A549 (cell line): Measurements from ENCODE around the gene SH3RF3. TPM values are rescaled to one million over a fixed set of nuclear protein-coding genes. Genes with fewer than 3 reads are reported as not detected.

Experiments
- ATAC-seq, 2 experiments: fragments of 200-7000 bp in 1 of 2; fragments of >200 bp in 1 of 2; cut with Nextera tagmentation in 1 of 2; cut with Tn5 transposase in 1 of 2; 3 replicates each; pipeline versions ENCODE4 v1.8.0 to v1.9.1; 2018 to 2020; ENCODE audit warnings: mild to moderate bottlenecking in 1 of 2, moderate library complexity in 1 of 2
- CTCF ChIA-PET: fragments of 300-600 bp; sonication (Branson Sonifier 250); formaldehyde crosslinking; extraction: SDS; loops from one replicate; lab custom pipeline; 2021; ENCODE audit warnings: antibody characterized with exemption, inconsistent platforms; lab: Yijun Ruan, JAX
- POLR2A ChIA-PET: fragments of 350-600 bp; formaldehyde crosslinking; extraction: SDS; loops from one replicate; lab custom pipeline; 2021; ENCODE audit warnings: antibody characterized with exemption, inconsistent platforms; lab: Yijun Ruan, JAX
- DNase-seq, 2 experiments: peaks; one replicate each; pipeline versions ENCODE4 v3.0.0 to v3.0.0-alpha.2; 2011 to 2016; ENCODE audit warnings: low read depth in 1 of 2, low spot score in 1 of 2
- FAIRE-seq: peaks from 2 replicates; lab custom pipeline; 2011; peaks lifted over from hg19 to GRCh38; lab: Jason Lieb, UNC
- H3K27ac ChIP-seq, 2 experiments: fragments of >200 bp; sonication (Bioruptor Twin); formaldehyde crosslinking; 3 replicates each; pipeline ENCODE4 v1.5.1; 2016 to 2017
- H3K4me1 ChIP-seq: fragments of >200 bp; sonication (Bioruptor Twin); formaldehyde crosslinking; 3 replicates; pipeline ENCODE4 v1.6.1; 2016
- H3K4me2 ChIP-seq: fragments of >200 bp; sonication (Bioruptor Twin); formaldehyde crosslinking; 3 replicates; pipeline ENCODE4 v1.6.1; 2016
- H3K4me3 ChIP-seq: fragments of >200 bp; sonication (Bioruptor Twin); formaldehyde crosslinking; 3 replicates; pipeline ENCODE4 v1.5.1; 2016
- H3K9me3 ChIP-seq: fragments of >200 bp; sonication (Bioruptor Twin); formaldehyde crosslinking; 3 replicates; pipeline ENCODE4 v1.6.1; 2016
- BCL3 ChIP-seq: fragments of >200 bp; sonication (Bioruptor Twin); formaldehyde crosslinking; IDR thresholded peaks from 3 replicates; pipeline ENCODE4 v1.6.1; 2016
- CBX8 ChIP-seq: fragments of 200-600 bp; sonication (generic); IDR thresholded peaks from 2 replicates; pipeline ENCODE4 v1.6.1; 2016
- CHD4 ChIP-seq: fragments of 200-600 bp; sonication (generic); IDR thresholded peaks from 2 replicates; pipeline ENCODE4 v1.6.1; 2016; ENCODE audit warnings: antibody characterized with exemption, mild to moderate bottlenecking, borderline replicate concordance
- FOSL2 ChIP-seq, 2 experiments: fragments of 450-650 bp in 1 of 2; fragments of >200 bp in 1 of 2; sonication (Bioruptor Twin) in 1 of 2; formaldehyde crosslinking; IDR thresholded peaks; 2 replicates each; pipeline versions ENCODE4 v1.5.0 to v1.6.1; 2016 to 2020; ENCODE audit warnings: mild to moderate bottlenecking in 1 of 2, moderate library complexity in 1 of 2
- GATA3 ChIP-seq: IDR thresholded peaks from 2 replicates; pipeline ENCODE4 v1.6.1; 2012; ENCODE audit warnings: borderline replicate concordance
- JUN ChIP-seq, 2 experiments: fragments of >200 bp; sonication (Bioruptor Twin); formaldehyde crosslinking; IDR thresholded peaks; 2 replicates in 1 of 2; 3 replicates in 1 of 2; pipeline ENCODE4 v1.6.1; 2016 to 2017
- MAFK ChIP-seq: fragments of 450-650 bp; IDR thresholded peaks from 2 replicates; pipeline ENCODE4 v1.6.1; 2014; ENCODE audit not compliant: partially characterized antibody
- MAX ChIP-seq: IDR thresholded peaks from 2 replicates; pipeline ENCODE4 v1.6.1; 2012
- NR3C1 ChIP-seq: fragments of >200 bp; sonication (Bioruptor Twin); formaldehyde crosslinking; IDR thresholded peaks from 3 replicates; pipeline ENCODE4 v1.6.1; 2017
- PHF8 ChIP-seq: fragments of 200-600 bp; sonication (generic); IDR thresholded peaks from 2 replicates; pipeline ENCODE4 v1.6.1; 2016; ENCODE audit warnings: low read depth, mild to moderate bottlenecking, antibody characterized with exemption, moderate library complexity, borderline replicate concordance
- POLR2A ChIP-seq: IDR thresholded peaks from 2 replicates; pipeline ENCODE4 v1.6.1; 2012; ENCODE audit warnings: mild to moderate bottlenecking, low read length
- RAD21 ChIP-seq, 2 experiments: fragments of >200 bp in 1 of 2; sonication (Bioruptor Twin) in 1 of 2; formaldehyde crosslinking in 1 of 2; IDR thresholded peaks in 1 of 2; conservative IDR thresholded peaks in 1 of 2; 2 replicates in 1 of 2; 3 replicates in 1 of 2; pipeline ENCODE4 v1.6.1; 2012 to 2018; ENCODE audit warnings: inconsistent platforms in 1 of 2
- RCOR1 ChIP-seq: fragments of 150-350 bp; IDR thresholded peaks from 2 replicates; pipeline ENCODE4 v1.6.1; 2014; ENCODE audit warnings: antibody characterized with exemption, low read length, low read depth
- REST ChIP-seq: fragments of 200-600 bp; sonication (generic); IDR thresholded peaks from 2 replicates; pipeline ENCODE4 v1.6.1; 2016; ENCODE audit warnings: antibody characterized with exemption, mild to moderate bottlenecking, moderate library complexity
- SREBF2 ChIP-seq: fragments of 450-650 bp; IDR thresholded peaks from 2 replicates; pipeline ENCODE4 v1.6.1; 2014; ENCODE audit warnings: mild to moderate bottlenecking, moderate library complexity
- TFCP2L1 ChIP-seq: fragments of 250-450 bp; sonication (Bioruptor Pico); IDR thresholded peaks from 2 replicates; pipeline ENCODE4 v1.5.0; 2021; ENCODE audit warnings: mild to moderate bottlenecking
- USF2 ChIP-seq: fragments of 450-650 bp; IDR thresholded peaks from 2 replicates; pipeline ENCODE4 v1.6.1; 2014; ENCODE audit warnings: antibody characterized with exemption
- ZFP36 ChIP-seq: fragments of 450-650 bp; IDR thresholded peaks from 2 replicates; pipeline ENCODE4 v1.6.1; 2014; ENCODE audit warnings: borderline replicate concordance; ENCODE audit not compliant: partially characterized antibody
- WGBS: methylation state at CpG from one replicate; pipeline ENCODE4 v1.1.6; 2017; ENCODE audit errors: missing lambda C conversion rate; 5-methylcytosine and 5-hydroxymethylcytosine counted together
- polyA plus RNA-seq, 4 experiments: library from polyadenylated mRNA; depleted of rRNA in 3 of 4; stranded (reverse); fragments of >200 nt; fragmentation: RNase III in 1 of 4; extraction: RNeasy Plus Mini Kit Qiagen cat#74134 plus additional on column Dnase treatment in 1 of 4; gene quantifications; 2 replicates in 3 of 4; 3 replicates in 1 of 4; pipeline ENCODE4 v1.2.3, GENCODE V29; 2011 to 2017

The SH3RF3 gene
- polyA plus RNA-seq, 2 of the 4 experiments (the other 2 are of a cell fraction) = 0.04 to 0.21 TPM

- ChIA-PET CTCF (interaction anchor here (0.6 to 1.0 kb wide), 3 partner anchors 11 to 302 kb away, joined by 3 to 4 read pairs (median 3); no protein-coding TSS in a partner anchor), POLR2A (no interaction called here)
- H3K4me2 ChIP-seq = no peak overlapping the region
- no peak for DNase-seq
- no peak for ATAC-seq
- WGBS = 55% methylated on average over 4 of the region's 4 CpGs
- H3K4me1 ChIP-seq = no peaks in the 10 kb centered on the region
- H3K9me3 ChIP-seq = no peaks in the 10 kb centered on the region
- no peak for FAIRE-seq
- no peak overlapping the region for H3K4me3 ChIP-seq
- no peak overlapping the region for H3K27ac ChIP-seq
- TF ChIP-seq ZFP36 (no peak), REST (no peak), CHD4 (no peak), RAD21 (conservative IDR thresholded peaks at IDR 0.05 in 1 of 2, IDR thresholded peaks at IDR 0.05 in 1 of 2) (no peak)
- TF ChIP-seq, all 56 proteins: peak for 0
These were observed 39.3 kb upstream of the SH3RF3 start for GRCh38 chr2:109089602-109090300.

- CTCF ChIA-PET = interaction anchor here (0.8 kb wide), 1 partner anchor 10 kb away, joined by 4 read pairs; no protein-coding TSS in a partner anchor
- ATAC-seq = no peak
- H3K4me2 ChIP-seq = no peak overlapping the region
- POLR2A ChIA-PET = no interaction called here
- TF ChIP-seq GATA3 (no peak), POLR2A (no peak), MAFK (no peak), RCOR1 (no peak), USF2 (no peak), MAX (no peak), NR3C1 (no peak), FOSL2 (IDR thresholded peaks at IDR 0.05) (no peak), FOSL2 (CRISPR knock-in tag; IDR thresholded peaks at IDR 0.05) (no peak), BCL3 (no peak), JUN (IDR thresholded peaks at IDR 0.05) (no peak), CBX8 (no peak)
- H3K4me3 ChIP-seq = no peak overlapping the region
- WGBS = 31% methylated on average over 4 of the region's 4 CpGs
- no peaks in the 10 kb centered on the region for H3K4me1 ChIP-seq
- no peak overlapping the region for H3K27ac ChIP-seq
- no peaks in the 10 kb centered on the region for H3K9me3 ChIP-seq
- DNase-seq = no peak
- no peak for FAIRE-seq
These were observed 37.5 kb upstream of the SH3RF3 start for GRCh38 chr2:109091526-109091925.

- ATAC-seq (no peak), DNase-seq (no peak), FAIRE-seq (no peak)
- ChIA-PET CTCF (no interaction called here), POLR2A (no interaction called here)
- no peaks in the 10 kb centered on the region for H3K4me1 ChIP-seq
- 69% methylated on average over 3 of the region's 3 CpGs for WGBS
- H3K9me3 ChIP-seq = no peaks in the 10 kb centered on the region
- no peak overlapping the region for H3K4me3 ChIP-seq
- H3K27ac ChIP-seq = no peak overlapping the region
- H3K4me2 ChIP-seq = no peak overlapping the region
- TF ChIP-seq TFCP2L1 (CRISPR knock-in tag) (no peak), SREBF2 (no peak), PHF8 (no peak), REST (no peak)
These were observed 34.9 kb upstream of the SH3RF3 start for GRCh38 chr2:109094144-109094543.
